HepG2 (cell line): ENCODE measurements around the gene DAB2IP. TPM values are rescaled to one million over a fixed set of nuclear protein-coding genes. Genes with fewer than 3 reads are reported as not detected.

Source experiments
- CAMTA2 ChIP-seq: sonication (generic); formaldehyde crosslinking; IDR thresholded peaks from 2 replicates; pipeline ENCODE4 v1.4.0; 2020; ENCODE audit warnings: mild to moderate bottlenecking, missing genetic modification reagents, borderline replicate concordance
- FOXJ3 ChIP-seq: sonication (generic); formaldehyde crosslinking; IDR thresholded peaks from 2 replicates; pipeline ENCODE4 v1.4.0; 2020; ENCODE audit warnings: missing genetic modification reagents, mild to moderate bottlenecking, borderline replicate concordance
- KAT2B ChIP-seq: fragments of 150-350 bp; IDR thresholded peaks from 2 replicates; pipeline ENCODE4 v1.6.1; 2014; ENCODE audit warnings: low read depth, low read length, borderline replicate concordance
- KMT2A ChIP-seq: sonication (generic); formaldehyde crosslinking; IDR thresholded peaks from 2 replicates; pipeline ENCODE4 v1.4.0; 2020; ENCODE audit warnings: missing genetic modification reagents
- MYC ChIP-seq: sonication (generic); formaldehyde crosslinking; IDR thresholded peaks from 2 replicates; pipeline ENCODE4 v1.9.0; 2021; ENCODE audit warnings: missing genetic modification reagents, borderline replicate concordance
- PHF8 ChIP-seq: sonication (generic); formaldehyde crosslinking; IDR thresholded peaks from 2 replicates; pipeline ENCODE4 v1.5.0; 2020; ENCODE audit warnings: missing genetic modification reagents
- RXRA ChIP-seq: sonication (generic); formaldehyde crosslinking; IDR thresholded peaks from 2 replicates; pipeline ENCODE4 v1.5.1; 2020; ENCODE audit warnings: missing genetic modification reagents
- SCMH1 ChIP-seq: sonication (generic); formaldehyde crosslinking; IDR thresholded peaks from 2 replicates; pipeline ENCODE4 v1.9.0; 2021; ENCODE audit warnings: missing genetic modification reagents, mild to moderate bottlenecking, borderline replicate concordance
- SRSF1 ChIP-seq: fragments of 200-400 bp; formaldehyde crosslinking; optimal IDR thresholded peaks from 2 replicates; pipeline ENCODE3; 2017; ENCODE audit warnings: mild to moderate bottlenecking, low read depth, low read length, moderate library complexity
- STAG1 ChIP-seq: sonication (generic); formaldehyde crosslinking; IDR thresholded peaks from 2 replicates; pipeline ENCODE4 v1.4.0; 2020; ENCODE audit warnings: missing genetic modification reagents
- TCF7 ChIP-seq: sonication (generic); IDR thresholded peaks from 2 replicates; pipeline ENCODE4 v1.6.1; 2016; ENCODE audit warnings: antibody characterized with exemption, low read depth
- TRIM24 ChIP-seq: sonication (generic); formaldehyde crosslinking; IDR thresholded peaks from 2 replicates; pipeline ENCODE4 v1.8.0; 2022; ENCODE audit warnings: mild to moderate bottlenecking, missing genetic modification reagents
- ZC3H4 ChIP-seq: sonication (generic); formaldehyde crosslinking; IDR thresholded peaks from 2 replicates; pipeline ENCODE4 v1.4.0; 2020; ENCODE audit warnings: missing genetic modification reagents, borderline replicate concordance
- ZFX ChIP-seq: sonication (generic); formaldehyde crosslinking; IDR thresholded peaks from 2 replicates; pipeline ENCODE4 v1.4.0; 2020; ENCODE audit warnings: mild to moderate bottlenecking, low read depth, missing genetic modification reagents, moderate library complexity
- ZMYM2 ChIP-seq: sonication (generic); formaldehyde crosslinking; IDR thresholded peaks from 2 replicates; pipeline ENCODE4 v1.8.0; 2022; ENCODE audit warnings: mild to moderate bottlenecking, missing genetic modification reagents
- ZNF296 ChIP-seq: sonication (generic); formaldehyde crosslinking; conservative IDR thresholded peaks from 2 replicates; pipeline ENCODE4 v1.5.0; 2020; ENCODE audit warnings: mild to moderate bottlenecking, missing genetic modification reagents
- ZNF546 ChIP-seq: sonication (generic); formaldehyde crosslinking; conservative IDR thresholded peaks from 2 replicates; pipeline ENCODE4 v1.8.1; 2023; ENCODE audit warnings: mild to moderate bottlenecking, missing genetic modification reagents
- ZNF598 ChIP-seq: sonication (generic); formaldehyde crosslinking; IDR thresholded peaks from 2 replicates; pipeline ENCODE4 v1.5.1; 2020; ENCODE audit warnings: mild to moderate bottlenecking, missing genetic modification reagents, borderline replicate concordance
- ZNF720 ChIP-seq: sonication (generic); formaldehyde crosslinking; IDR thresholded peaks from 2 replicates; pipeline ENCODE4 v1.4.0; 2020; ENCODE audit warnings: missing genetic modification reagents
- ZNF776 ChIP-seq: sonication (generic); formaldehyde crosslinking; IDR thresholded peaks from 2 replicates; pipeline ENCODE4 v1.4.0; 2020; ENCODE audit warnings: mild to moderate bottlenecking, missing genetic modification reagents
- ZNF891 ChIP-seq: sonication (generic); formaldehyde crosslinking; IDR thresholded peaks from 2 replicates; pipeline ENCODE4 v1.5.0; 2020; ENCODE audit warnings: mild to moderate bottlenecking, missing genetic modification reagents
- polyA plus RNA-seq, 8 experiments: library from polyadenylated mRNA; depleted of rRNA in 3 of 8; stranded (reverse) in 7 of 8; unstranded in 1 of 8; fragments of >200 nt; fragmentation: Illumina TruSeq in 4 of 8; extraction: Trizol in 4 of 8; gene quantifications; 2 replicates each; pipeline versions ENCODE4 v1.2.1 to v1.2.3, GENCODE V29; 2011 to 2016; ENCODE audit warnings: low read depth in 4 of 8, missing spikeins in 1 of 8, mixed read lengths in 1 of 8; ENCODE audit not compliant: insufficient read depth in 1 of 8
- total RNA-seq, 5 experiments: library from RNA; depleted of rRNA; stranded (reverse); fragments of >200 nt; fragmentation: Illumina TruSeq; extraction: Trizol; gene quantifications; 2 replicates each; pipeline ENCODE4 v1.2.3, GENCODE V29; 2016; ENCODE audit warnings: low read depth in 1 of 5
- TF ChIP-seq, protein P1 (sequence below): sonication (generic); formaldehyde crosslinking; IDR thresholded peaks from 2 replicates; pipeline ENCODE4 v1.4.0; 2020; ENCODE audit warnings: mild to moderate bottlenecking, missing genetic modification reagents
- TF ChIP-seq, protein P2 (sequence below): sonication (generic); formaldehyde crosslinking; conservative IDR thresholded peaks from 2 replicates; pipeline ENCODE4 v1.4.0; 2020; ENCODE audit warnings: missing genetic modification reagents
- TF ChIP-seq, protein P3 (sequence below): IDR thresholded peaks from 2 replicates; pipeline ENCODE4 v1.6.1; 2012; ENCODE audit warnings: inconsistent platforms
- TF ChIP-seq, protein P4 (sequence below): sonication (generic); formaldehyde crosslinking; IDR thresholded peaks from 2 replicates; pipeline ENCODE4 v1.4.0; 2020; ENCODE audit warnings: missing genetic modification reagents

The DAB2IP gene
- total and polyA plus RNA-seq, 2 of the 13 experiments (the other 11 are each of a cell fraction or from before 2014, with no cell fraction given): 25.3 to 37.9 TPM

DNA sequence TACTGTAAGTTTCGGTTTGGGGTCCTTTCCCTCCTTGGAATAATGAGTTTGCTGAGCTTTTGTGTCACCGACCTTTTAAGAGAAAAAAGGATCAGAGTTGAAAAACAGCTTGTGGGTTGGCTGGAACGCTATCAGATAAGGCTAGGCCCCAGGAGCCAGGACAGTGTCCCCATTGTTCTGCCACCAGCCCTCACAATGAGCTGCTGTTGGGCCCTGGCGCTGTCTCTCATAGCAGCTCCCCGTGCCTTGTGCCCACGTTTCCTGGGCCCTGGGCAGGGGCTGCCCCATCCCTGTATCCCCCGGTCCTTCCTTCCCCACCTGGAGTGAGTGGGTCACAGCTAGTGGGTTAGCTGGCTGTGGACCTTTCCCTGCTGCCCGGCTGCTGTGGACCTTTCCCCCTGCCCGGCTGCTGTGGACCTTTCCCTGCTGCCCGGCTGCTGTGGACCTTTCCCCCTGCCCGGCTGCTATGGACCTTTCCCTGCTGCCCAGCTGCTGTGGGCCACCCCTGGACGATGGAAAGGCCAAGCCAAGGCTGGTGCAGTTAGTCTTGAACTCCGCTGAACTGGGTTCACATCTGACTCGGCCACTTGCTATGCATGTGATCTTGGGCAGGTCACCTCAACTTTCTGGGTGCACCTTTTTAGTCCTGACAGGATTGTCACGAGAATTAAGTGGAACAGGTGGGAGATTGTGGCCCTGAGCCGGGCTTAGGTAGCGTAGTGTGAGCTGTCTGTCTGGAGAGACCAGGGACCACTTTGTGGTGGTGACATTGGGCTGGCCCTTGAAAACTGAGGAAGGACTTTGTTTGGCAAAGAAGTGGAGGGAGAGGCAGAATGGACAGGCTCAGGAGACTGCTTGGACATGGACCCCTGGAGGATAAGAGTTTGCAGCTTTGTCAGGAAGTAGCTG, 99.5 kb downstream of the DAB2IP start (continued):
- TF ChIP-seq, protein P1, sequence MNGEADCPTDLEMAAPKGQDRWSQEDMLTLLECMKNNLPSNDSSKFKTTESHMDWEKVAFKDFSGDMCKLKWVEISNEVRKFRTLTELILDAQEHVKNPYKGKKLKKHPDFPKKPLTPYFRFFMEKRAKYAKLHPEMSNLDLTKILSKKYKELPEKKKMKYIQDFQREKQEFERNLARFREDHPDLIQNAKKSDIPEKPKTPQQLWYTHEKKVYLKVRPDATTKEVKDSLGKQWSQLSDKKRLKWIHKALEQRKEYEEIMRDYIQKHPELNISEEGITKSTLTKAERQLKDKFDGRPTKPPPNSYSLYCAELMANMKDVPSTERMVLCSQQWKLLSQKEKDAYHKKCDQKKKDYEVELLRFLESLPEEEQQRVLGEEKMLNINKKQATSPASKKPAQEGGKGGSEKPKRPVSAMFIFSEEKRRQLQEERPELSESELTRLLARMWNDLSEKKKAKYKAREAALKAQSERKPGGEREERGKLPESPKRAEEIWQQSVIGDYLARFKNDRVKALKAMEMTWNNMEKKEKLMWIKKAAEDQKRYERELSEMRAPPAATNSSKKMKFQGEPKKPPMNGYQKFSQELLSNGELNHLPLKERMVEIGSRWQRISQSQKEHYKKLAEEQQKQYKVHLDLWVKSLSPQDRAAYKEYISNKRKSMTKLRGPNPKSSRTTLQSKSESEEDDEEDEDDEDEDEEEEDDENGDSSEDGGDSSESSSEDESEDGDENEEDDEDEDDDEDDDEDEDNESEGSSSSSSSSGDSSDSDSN (CRISPR knock-in tag): peak; percentile 91
- TF ChIP-seq, protein P2, sequence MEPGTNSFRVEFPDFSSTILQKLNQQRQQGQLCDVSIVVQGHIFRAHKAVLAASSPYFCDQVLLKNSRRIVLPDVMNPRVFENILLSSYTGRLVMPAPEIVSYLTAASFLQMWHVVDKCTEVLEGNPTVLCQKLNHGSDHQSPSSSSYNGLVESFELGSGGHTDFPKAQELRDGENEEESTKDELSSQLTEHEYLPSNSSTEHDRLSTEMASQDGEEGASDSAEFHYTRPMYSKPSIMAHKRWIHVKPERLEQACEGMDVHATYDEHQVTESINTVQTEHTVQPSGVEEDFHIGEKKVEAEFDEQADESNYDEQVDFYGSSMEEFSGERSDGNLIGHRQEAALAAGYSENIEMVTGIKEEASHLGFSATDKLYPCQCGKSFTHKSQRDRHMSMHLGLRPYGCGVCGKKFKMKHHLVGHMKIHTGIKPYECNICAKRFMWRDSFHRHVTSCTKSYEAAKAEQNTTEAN (CRISPR knock-in tag): 0 out of 2 replicates have a peak, but pooled peaks have one; percentile 4
- no peak for TF ChIP-seq TRIM24 (CRISPR knock-in tag)
- TF ChIP-seq SCMH1: no peak
- peak; percentile 40; the same call in 1 of the 2 replicates for TF ChIP-seq PHF8 (CRISPR knock-in tag)
- TF ChIP-seq, protein P3, sequence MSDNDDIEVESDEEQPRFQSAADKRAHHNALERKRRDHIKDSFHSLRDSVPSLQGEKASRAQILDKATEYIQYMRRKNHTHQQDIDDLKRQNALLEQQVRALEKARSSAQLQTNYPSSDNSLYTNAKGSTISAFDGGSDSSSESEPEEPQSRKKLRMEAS: no peak
- no peak for TF ChIP-seq STAG1
- no peak; the same call in 1 of the 2 replicates for TF ChIP-seq MYC
- no peak; the same call in 1 of the 2 replicates for TF ChIP-seq ZMYM2
- TF ChIP-seq ZNF776 (CRISPR knock-in tag): no peak
- peak; percentile 64; the same call in 1 of the 2 replicates for TF ChIP-seq RXRA (CRISPR knock-in tag)
- no peak for TF ChIP-seq KAT2B
- TF ChIP-seq ZNF296 (CRISPR knock-in tag): peak; percentile 87; the same call in 1 of the 2 replicates
- peak; percentile 80 for TF ChIP-seq ZFX (CRISPR knock-in tag)
- TF ChIP-seq ZNF891: 0 out of 2 replicates have a peak, but pooled peaks have one; percentile 59
- TF ChIP-seq FOXJ3 (CRISPR knock-in tag): peak; percentile 54; the same call in 1 of the 2 replicates
- TF ChIP-seq ZNF598 (CRISPR knock-in tag): peak; percentile 51; the same call in 1 of the 2 replicates
- TF ChIP-seq CAMTA2 (CRISPR knock-in tag): peak; percentile 59; the same call in 1 of the 2 replicates
- TF ChIP-seq TCF7: peak; percentile 66
- peak; percentile 44 for TF ChIP-seq SRSF1
- TF ChIP-seq ZC3H4 (CRISPR knock-in tag): peak; percentile 50; the same call in 1 of the 2 replicates
- no peak for TF ChIP-seq ZNF720 (CRISPR knock-in tag)
- 0 out of 2 replicates have a peak, but pooled peaks have one; percentile 42 for TF ChIP-seq ZNF546
- TF ChIP-seq, protein P4, sequence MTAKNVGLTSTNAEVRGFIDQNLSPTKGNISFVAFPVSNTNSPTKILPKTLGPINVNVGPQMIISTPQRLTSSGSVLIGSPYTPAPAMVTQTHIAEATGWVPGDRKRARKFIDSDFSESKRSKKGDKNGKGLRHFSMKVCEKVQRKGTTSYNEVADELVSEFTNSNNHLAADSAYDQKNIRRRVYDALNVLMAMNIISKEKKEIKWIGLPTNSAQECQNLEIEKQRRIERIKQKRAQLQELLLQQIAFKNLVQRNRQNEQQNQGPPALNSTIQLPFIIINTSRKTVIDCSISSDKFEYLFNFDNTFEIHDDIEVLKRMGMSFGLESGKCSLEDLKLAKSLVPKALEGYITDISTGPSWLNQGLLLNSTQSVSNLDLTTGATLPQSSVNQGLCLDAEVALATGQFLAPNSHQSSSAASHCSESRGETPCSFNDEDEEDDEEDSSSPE (CRISPR knock-in tag): no peak
- TF ChIP-seq KMT2A (CRISPR knock-in tag): 0 out of 2 replicates have a peak, but pooled peaks have one; percentile 59
